IMR-90 (cell line): ENCODE results near the gene TAOK1. TPM values are rescaled to one million over a fixed set of nuclear protein-coding genes. Genes with fewer than 3 reads are reported as not detected.

Experiments
- ATAC-seq: fragments of 200-7000 bp; cut with Tn5 transposase; 2 replicates; pipeline ENCODE4 v1.9.1; 2020; ENCODE audit warnings: low read depth, mild to moderate bottlenecking, moderate library complexity
- BruUV-seq: library from RNA; stranded (reverse); fragments of 400-500 nt; replicated peaks from 2 replicates; lab custom pipeline; 2021; lab: Mats Ljungman, UMichigan
- CTCF ChIA-PET: fragments of 300-600 bp; formaldehyde crosslinking; extraction: SDS; loops from one replicate; lab custom pipeline; 2021; ENCODE audit warnings: antibody characterized with exemption; lab: Yijun Ruan, JAX
- POLR2A ChIA-PET: fragments of 300-600 bp; sonication (Branson Sonifier 250); formaldehyde crosslinking; loops from one replicate; lab custom pipeline; 2022; ENCODE audit warnings: antibody characterized with exemption; ENCODE audit not compliant: unreplicated experiment; lab: Charles Lee
- DNase-seq: peaks from one replicate; pipeline ENCODE4 v3.0.0; 2013
- H2AFZ ChIP-seq: replicated peaks from 2 replicates; pipeline ENCODE3; 2013; ENCODE audit warnings: low read length, mild to moderate bottlenecking; ENCODE audit not compliant: poor library complexity
- H2AK5ac ChIP-seq: 2 replicates; pipeline ENCODE4 v1.6.1; 2013; ENCODE audit warnings: low read depth, low read length, inconsistent platforms
- H2AK9ac ChIP-seq: replicated peaks from 2 replicates; pipeline ENCODE3; 2013; ENCODE audit warnings: mild to moderate bottlenecking, low read depth, low read length, moderate library complexity; ENCODE audit not compliant: poor library complexity
- H2BK120ac ChIP-seq: 2 replicates; pipeline ENCODE4 v1.6.1; 2013; ENCODE audit warnings: low read depth, low read length, inconsistent platforms
- H2BK15ac ChIP-seq: 3 replicates; pipeline ENCODE4 v1.6.1; 2013; ENCODE audit warnings: low read depth, low read length, inconsistent platforms
- H2BK20ac ChIP-seq: 2 replicates; pipeline ENCODE4 v1.6.1; 2013; ENCODE audit warnings: low read depth, mild to moderate bottlenecking, inconsistent platforms, low read length, moderate library complexity
- H2BK5ac ChIP-seq: 2 replicates; pipeline ENCODE4 v1.6.1; 2013; ENCODE audit warnings: mild to moderate bottlenecking, low read depth, low read length, inconsistent platforms; ENCODE audit not compliant: poor library complexity, severe bottlenecking
- H3K14ac ChIP-seq: replicated peaks from 2 replicates; pipeline ENCODE4 v1.6.1; 2013; ENCODE audit warnings: low read depth, low read length, inconsistent platforms
- H3K18ac ChIP-seq: 2 replicates; pipeline ENCODE4 v1.6.1; 2013; ENCODE audit warnings: low read depth, low read length, control low read depth
- H3K23ac ChIP-seq: 2 replicates; pipeline ENCODE4 v1.6.1; 2013; ENCODE audit warnings: low read depth, low read length, inconsistent platforms
- H3K27ac ChIP-seq: 2 replicates; pipeline ENCODE4 v1.5.1; 2013; ENCODE audit warnings: mild to moderate bottlenecking, control low read depth, low read length; ENCODE audit not compliant: insufficient read depth
- H3K27me3 ChIP-seq: 2 replicates; pipeline ENCODE4 v1.6.1; 2013; ENCODE audit warnings: low read length; ENCODE audit not compliant: control insufficient read depth, insufficient read depth
- H3K36me3 ChIP-seq: 2 replicates; pipeline ENCODE4 v1.6.1; 2013; ENCODE audit warnings: low read length, mixed read lengths; ENCODE audit not compliant: control insufficient read depth, insufficient read depth
- H3K4ac ChIP-seq: 2 replicates; pipeline ENCODE4 v1.6.1; 2013; ENCODE audit warnings: low read depth, low read length, inconsistent platforms
- H3K4me1 ChIP-seq: 2 replicates; pipeline ENCODE4 v1.6.1; 2013; ENCODE audit warnings: low read length, mixed read lengths; ENCODE audit not compliant: control insufficient read depth, insufficient read depth
- H3K4me2 ChIP-seq: 2 replicates; pipeline ENCODE4 v1.6.1; 2013; ENCODE audit warnings: low read depth, mild to moderate bottlenecking, control low read depth, low read length, moderate library complexity
- H3K4me3 ChIP-seq: 2 replicates; pipeline ENCODE4 v1.5.1; 2013; ENCODE audit warnings: low read depth, mild to moderate bottlenecking, control low read depth, low read length, moderate library complexity; ENCODE audit not compliant: insufficient read depth
- H3K56ac ChIP-seq: 2 replicates; pipeline ENCODE4 v1.6.1; 2013; ENCODE audit warnings: low read length, inconsistent platforms; ENCODE audit not compliant: insufficient read depth; ENCODE audit errors: extremely low read depth
- H3K79me1 ChIP-seq, 2 experiments: 2 replicates each; pipeline ENCODE4 v1.6.1; 2013; ENCODE audit warnings: low read length in 2 of 2, inconsistent platforms in 1 of 2, low read depth in 1 of 2
- H3K9ac ChIP-seq: 2 replicates; pipeline ENCODE4 v1.6.1; 2013; ENCODE audit warnings: low read depth, low read length, control low read depth
- H3K9me1 ChIP-seq: 2 replicates; pipeline ENCODE4 v1.6.1; 2013; ENCODE audit warnings: low read length, inconsistent platforms; ENCODE audit not compliant: insufficient read depth
- H3K9me3 ChIP-seq: 2 replicates; pipeline ENCODE4 v1.6.1; 2013; ENCODE audit warnings: low read length; ENCODE audit not compliant: control insufficient read depth, insufficient read depth
- H4K20me1 ChIP-seq: 2 replicates; pipeline ENCODE4 v1.6.1; 2013; ENCODE audit warnings: low read length, inconsistent platforms; ENCODE audit not compliant: insufficient read depth
- H4K5ac ChIP-seq: 2 replicates; pipeline ENCODE4 v1.6.1; 2013; ENCODE audit warnings: mild to moderate bottlenecking, low read depth, low read length, control low read depth
- H4K8ac ChIP-seq, 2 experiments: 2 replicates each; pipeline ENCODE4 v1.6.1; 2013; ENCODE audit warnings: low read depth in 2 of 2, low read length in 2 of 2, control low read depth in 1 of 2, inconsistent platforms in 1 of 2
- H4K91ac ChIP-seq: 2 replicates; pipeline ENCODE4 v1.6.1; 2013; ENCODE audit warnings: low read depth, low read length, inconsistent platforms; ENCODE audit not compliant: insufficient read depth
- BHLHE40 ChIP-seq: fragments of 150-350 bp; IDR thresholded peaks from 2 replicates; pipeline ENCODE4 v1.6.1; 2016; ENCODE audit warnings: mild to moderate bottlenecking, low read depth, low read length
- CEBPB ChIP-seq: IDR thresholded peaks from 2 replicates; pipeline ENCODE4 v1.6.1; 2012; ENCODE audit warnings: low read depth, low read length, improper control_type of control experiment
- CHD1 ChIP-seq: IDR thresholded peaks from 2 replicates; pipeline ENCODE4 v1.6.1; 2012; ENCODE audit warnings: low read depth, low read length, improper control_type of control experiment
- CTCF ChIP-seq: conservative IDR thresholded peaks from 2 replicates; pipeline ENCODE4 v1.5.1; 2012; ENCODE audit warnings: mild to moderate bottlenecking, low read depth, low read length, improper control_type of control experiment
- ELK1 ChIP-seq: fragments of 150-350 bp; IDR thresholded peaks from 2 replicates; pipeline ENCODE4 v1.6.1; 2016; ENCODE audit warnings: low read depth, mild to moderate bottlenecking, low read length, moderate library complexity, borderline replicate concordance
- FOS ChIP-seq: fragments of 150-350 bp; IDR thresholded peaks from 2 replicates; pipeline ENCODE4 v1.6.1; 2016; ENCODE audit warnings: low read depth, low read length
- MAFK ChIP-seq: IDR thresholded peaks from 2 replicates; pipeline ENCODE4 v1.6.1; 2012; ENCODE audit warnings: low read depth, low read length, improper control_type of control experiment
- MAZ ChIP-seq: IDR thresholded peaks from 2 replicates; pipeline ENCODE4 v1.6.1; 2012; ENCODE audit warnings: low read depth, mild to moderate bottlenecking, low read length, improper control_type of control experiment, moderate library complexity, borderline replicate concordance
- MXI1 ChIP-seq: IDR thresholded peaks from 2 replicates; pipeline ENCODE4 v1.6.1; 2012; ENCODE audit warnings: low read depth, mild to moderate bottlenecking, low read length, moderate library complexity, borderline replicate concordance
- NFE2L2 ChIP-seq: fragments of 150-350 bp; IDR thresholded peaks from 2 replicates; pipeline ENCODE4 v1.6.1; 2016; ENCODE audit warnings: low read depth, mild to moderate bottlenecking, low read length
- POLR2A ChIP-seq: IDR thresholded peaks from 2 replicates; pipeline ENCODE4 v1.6.1; 2012; ENCODE audit warnings: mild to moderate bottlenecking, low read depth, low read length
- RAD21 ChIP-seq: IDR thresholded peaks from 2 replicates; pipeline ENCODE4 v1.6.1; 2012; ENCODE audit warnings: low read length, improper control_type of control experiment
- RCOR1 ChIP-seq: IDR thresholded peaks from 2 replicates; pipeline ENCODE4 v1.6.1; 2012; ENCODE audit warnings: mild to moderate bottlenecking, low read length, improper control_type of control experiment; ENCODE audit not compliant: insufficient replicate concordance
- RFX5 ChIP-seq: IDR thresholded peaks from 2 replicates; pipeline ENCODE4 v1.8.0; 2012; ENCODE audit warnings: low read depth, mild to moderate bottlenecking, low read length, moderate library complexity
- SMC3 ChIP-seq: fragments of 150-350 bp; IDR thresholded peaks from 2 replicates; pipeline ENCODE4 v1.6.1; 2016; ENCODE audit warnings: low read depth, mild to moderate bottlenecking, antibody characterized with exemption, low read length, moderate library complexity
- WGBS, 2 experiments: methylation state at CpG; one replicate each; pipeline versions ENCODE4 v1.1.5 to v1.1.7; 2013; ENCODE audit warnings: missing lambda C conversion rate in 2 of 2; ENCODE audit not compliant: insufficient read length in 1 of 2; ENCODE audit errors: extremely low coverage in 2 of 2; 5-methylcytosine and 5-hydroxymethylcytosine counted together
- dilution Hi-C: fragments of 300-500 bp; cut with HindIII; formaldehyde crosslinking; loops from one replicate; pipeline ENCODE4 v1.14.3; 2018; ENCODE audit warnings: low sequenced_read_pairs; ENCODE audit not compliant: unreplicated experiment
- in situ Hi-C: fragments of 300-500 bp; cut with MboI; formaldehyde crosslinking; loops from 3 replicates; pipeline ENCODE4 v1.14.3; 2019; ENCODE audit warnings: low sequenced_read_pairs, inconsistent platforms, mixed read lengths
- intact Hi-C: fragments of 100-400 bp; cut with micrococcal nuclease; formaldehyde crosslinking; loops from 2 replicates; pipeline ENCODE4 v1.10.0; 2022
- polyA plus RNA-seq, 3 experiments: library from polyadenylated mRNA; depleted of rRNA; stranded (reverse); fragments of >200 nt; gene quantifications; 2 replicates each; pipeline ENCODE4 v1.2.3, GENCODE V29; 2012; ENCODE audit warnings: low replicate concordance in 1 of 3
- total RNA-seq: library from RNA; depleted of rRNA; stranded (reverse); fragments of >200 nt; gene quantifications from 2 replicates; pipeline ENCODE4 v1.2.3, GENCODE V29; 2012
- TF ChIP-seq, protein P1 (sequence below): fragments of 150-350 bp; IDR thresholded peaks from 2 replicates; pipeline ENCODE4 v1.6.1; 2017; ENCODE audit warnings: mild to moderate bottlenecking, antibody characterized with exemption, low read length, low read depth

The TAOK1 gene
- total and polyA plus RNA-seq, 2 of the 4 experiments (the other 2 are of a cell fraction): 9.8 to 91.8 TPM

DNA sequence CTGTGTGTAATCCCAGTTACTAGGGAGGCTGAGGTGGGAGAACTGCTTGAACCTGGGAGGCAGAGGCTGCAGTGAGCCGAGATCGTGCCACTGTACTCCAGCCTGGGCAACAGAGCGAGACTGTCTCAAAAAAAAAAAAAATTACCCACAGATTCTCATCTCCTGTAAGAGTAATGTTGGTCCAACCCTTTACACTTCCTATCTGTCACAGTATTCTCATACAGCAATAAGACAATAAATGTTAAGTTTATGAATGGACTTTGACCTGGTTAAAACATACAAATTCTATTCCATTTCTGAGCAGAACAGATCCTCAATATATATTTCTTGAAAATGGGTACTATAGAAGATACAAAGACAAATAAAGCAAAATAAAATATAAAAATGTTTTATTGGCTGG lies 30.4 kb upstream of the TAOK1 start:
- no peak overlapping the region for H2AK5ac ChIP-seq
- H3K4me3 ChIP-seq: no peak overlapping the region
- no peaks in the 10 kb centered on the region for H3K27me3 ChIP-seq
- CTCF ChIA-PET: no interaction called here
- no peaks in the 10 kb centered on the region; the same call in 1 of the 2 replicates for H3K4me1 ChIP-seq
- TF ChIP-seq RAD21 (no peak), NFE2L2 (no peak), CEBPB (no peak), FOS (no peak), MAFK (no peak), CHD1 (no peak), BHLHE40 (no peak), SMC3 (no peak), POLR2A (no peak), MXI1 (no peak), RCOR1 (no peak), RFX5 (no peak), ELK1 (no peak), MAZ (no peak), CTCF (no peak)
- TF ChIP-seq, protein P1, sequence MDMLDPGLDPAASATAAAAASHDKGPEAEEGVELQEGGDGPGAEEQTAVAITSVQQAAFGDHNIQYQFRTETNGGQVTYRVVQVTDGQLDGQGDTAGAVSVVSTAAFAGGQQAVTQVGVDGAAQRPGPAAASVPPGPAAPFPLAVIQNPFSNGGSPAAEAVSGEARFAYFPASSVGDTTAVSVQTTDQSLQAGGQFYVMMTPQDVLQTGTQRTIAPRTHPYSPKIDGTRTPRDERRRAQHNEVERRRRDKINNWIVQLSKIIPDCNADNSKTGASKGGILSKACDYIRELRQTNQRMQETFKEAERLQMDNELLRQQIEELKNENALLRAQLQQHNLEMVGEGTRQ: no peak
- intact Hi-C loops: loop anchor here (5.0 kb wide), 1 partner anchor 67 kb away; the partner anchor contains the start of gene NUFIP2
- H3K9ac ChIP-seq: no peak overlapping the region
- no peak overlapping the region for H3K23ac ChIP-seq
- no CpG with 5 or more reads among the region's 3 CpGs for WGBS, 2 experiments
- no peak overlapping the region for H3K18ac ChIP-seq
- DNase-seq: no peak
- ATAC-seq: no peak
- no peaks in the 10 kb centered on the region for H4K20me1 ChIP-seq
- H2BK120ac ChIP-seq: no peak overlapping the region
- POLR2A ChIA-PET: no interaction called here
- no peaks in the 10 kb centered on the region for H3K79me1 ChIP-seq
- in situ Hi-C loops: no loop called here
- H3K27ac ChIP-seq: no peak overlapping the region
- H3K9me1 ChIP-seq: no peaks in the 10 kb centered on the region
- no peak overlapping the region for H3K4ac ChIP-seq
- H3K36me3 ChIP-seq: no peaks in the 10 kb centered on the region
- no peak overlapping the region for H4K5ac ChIP-seq
- no peak overlapping the region for H2AK9ac ChIP-seq
- no peak overlapping the region for H4K91ac ChIP-seq
- no peak overlapping the region for H2AFZ ChIP-seq
- BruUV-seq: no TSS peak
- H3K56ac ChIP-seq: no peak overlapping the region
- no peak overlapping the region for H2BK15ac ChIP-seq
- dilution Hi-C loops: no loop called here
- no peak overlapping the region for H4K8ac ChIP-seq
- no peak overlapping the region for H3K14ac ChIP-seq
- no peak overlapping the region for H2BK20ac ChIP-seq
- H3K4me2 ChIP-seq: no peak overlapping the region
- no peak overlapping the region for H2BK5ac ChIP-seq
- no peaks in the 10 kb centered on the region for H3K9me3 ChIP-seq
